Thymus (tissue), 11 donors: ENCODE results near the gene FOXO1. TPM values are rescaled to one million over a fixed set of nuclear protein-coding genes. Genes with fewer than 3 reads are reported as not detected.

ENCODE experiments used
- DNase-seq, 9 donors: peaks; one replicate each; pipeline ENCODE4 v3.0.0-alpha.2; 2013; ENCODE audit warnings: low spot score in 9 of 9, low read depth in 6 of 9, missing footprints in 1 of 9
- H3K27ac ChIP-seq, 2 donors: one replicate each; pipeline ENCODE4 v1.5.1; 2013; ENCODE audit warnings: control low read depth in 1 of 2, low read depth in 1 of 2, low read length in 1 of 2, mild to moderate bottlenecking in 1 of 2, moderate library complexity in 1 of 2
- H3K27me3 ChIP-seq, 2 donors: one replicate each; pipeline ENCODE4 v1.5.1; 2013; ENCODE audit warnings: low read length in 1 of 2; ENCODE audit not compliant: control insufficient read depth in 2 of 2, insufficient read depth in 1 of 2
- H3K36me3 ChIP-seq, 2 donors: one replicate each; pipeline ENCODE4 v1.5.1; 2013; ENCODE audit warnings: low read length in 1 of 2, mild to moderate bottlenecking in 1 of 2, moderate library complexity in 1 of 2; ENCODE audit not compliant: control insufficient read depth in 2 of 2, insufficient read depth in 2 of 2
- H3K4me1 ChIP-seq, 2 donors: one replicate each; pipeline ENCODE4 v1.5.1; 2013; ENCODE audit warnings: low read length in 2 of 2; ENCODE audit not compliant: control insufficient read depth in 2 of 2, insufficient read depth in 2 of 2
- H3K4me3 ChIP-seq, 2 donors: one replicate each; pipeline ENCODE4 v1.5.1; 2013; ENCODE audit warnings: low read length in 2 of 2, control low read depth in 1 of 2, mild to moderate bottlenecking in 1 of 2
- H3K9me3 ChIP-seq, 2 donors: one replicate each; pipeline ENCODE4 v1.5.1; 2013; ENCODE audit warnings: low read length in 1 of 2, mild to moderate bottlenecking in 1 of 2; ENCODE audit not compliant: control insufficient read depth in 2 of 2, insufficient read depth in 1 of 2
- WGBS: extraction: QIAGEN DNeasy Blood & Tissue Kit; methylation state at CpG from one replicate; pipeline ENCODE4 v1.1.7; 2013; 5-methylcytosine and 5-hydroxymethylcytosine counted together
- polyA plus RNA-seq: library from polyadenylated mRNA; stranded (reverse); fragments of 200-250 nt; gene quantifications from one replicate; pipeline ENCODE4 v1.2.3, GENCODE V29; 2013
- total RNA-seq: library from RNA; stranded (reverse); fragments of 120-200 nt; gene quantifications from one replicate; pipeline ENCODE4 v1.2.4, GENCODE V29; 2013
- donor health status: healthy.

FOXO1 gene
- total and polyA plus RNA-seq, 2 donors: 8.7 to 17.2 TPM

DNA sequence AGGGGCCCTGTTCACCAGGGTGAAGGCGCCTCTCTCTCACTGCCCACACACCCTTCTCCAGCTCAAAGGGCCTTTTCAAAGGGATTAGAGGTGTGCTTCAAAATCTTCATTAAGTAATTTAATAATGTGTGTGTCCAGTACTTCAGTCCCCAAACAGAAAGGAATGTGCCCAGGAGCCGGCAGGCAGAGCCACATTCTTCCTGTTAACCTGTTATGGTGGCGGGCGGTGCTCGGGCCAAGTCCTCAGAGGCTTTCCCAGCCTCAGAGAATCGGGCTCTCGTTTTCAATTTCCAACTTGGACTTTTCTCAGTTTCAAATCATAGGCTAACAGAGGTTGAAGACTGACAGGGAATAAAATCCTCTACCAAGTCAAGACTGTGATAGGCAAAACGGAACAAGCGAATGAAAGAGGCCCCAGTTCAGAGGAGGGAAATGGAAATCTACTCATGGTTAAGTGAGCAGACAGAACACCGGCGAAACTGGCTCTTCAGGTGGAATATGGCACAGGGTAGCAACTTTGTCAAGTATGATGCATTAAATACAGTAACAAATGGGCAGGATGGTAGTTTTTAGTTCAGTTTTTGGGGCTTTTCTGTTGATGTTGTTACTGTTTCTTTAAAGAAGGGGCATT, 68.6 kb downstream of the FOXO1 start:
- peaks cover 2 to 13% of the 10 kb centered on the region in 2 donors for H3K4me1 ChIP-seq
- 92% methylated on average over 11 of the region's 11 CpGs for WGBS
- no peak overlapping the region for H3K27ac ChIP-seq
- H3K9me3 ChIP-seq: no peaks in the 10 kb centered on the region
- H3K27me3 ChIP-seq: no peaks in the 10 kb centered on the region
- no peaks in the 10 kb centered on the region for H3K36me3 ChIP-seq
- no peak for DNase-seq
- H3K4me3 ChIP-seq: no peak overlapping the region

DNA sequence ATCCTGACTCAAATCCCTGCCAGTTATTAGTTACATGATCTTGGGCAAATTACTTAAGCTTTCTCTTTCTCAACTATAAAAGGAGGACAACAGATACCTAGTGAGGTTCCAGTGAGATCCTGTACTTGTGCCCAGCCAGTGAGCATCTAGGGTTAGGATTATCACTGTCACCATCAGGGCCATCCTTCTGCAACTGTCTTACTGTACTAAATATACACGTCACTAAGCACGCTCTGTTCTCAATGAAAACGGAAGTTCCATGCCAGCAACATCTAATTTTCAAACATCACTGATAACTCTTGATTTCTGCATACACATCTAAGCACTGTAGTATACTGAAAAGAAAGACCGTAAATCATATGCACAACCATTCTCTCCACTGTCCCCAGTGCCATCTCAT, 70.0 kb downstream of the FOXO1 start:
- no peak overlapping the region for H3K27ac ChIP-seq
- H3K9me3 ChIP-seq: no peaks in the 10 kb centered on the region
- H3K4me3 ChIP-seq: no peak overlapping the region
- peaks cover 2 to 13% of the 10 kb centered on the region in 2 donors for H3K4me1 ChIP-seq
- no peaks in the 10 kb centered on the region for H3K36me3 ChIP-seq
- 85% methylated on average over 4 of the region's 4 CpGs for WGBS
- no peak for DNase-seq
- H3K27me3 ChIP-seq: no peaks in the 10 kb centered on the region

DNA sequence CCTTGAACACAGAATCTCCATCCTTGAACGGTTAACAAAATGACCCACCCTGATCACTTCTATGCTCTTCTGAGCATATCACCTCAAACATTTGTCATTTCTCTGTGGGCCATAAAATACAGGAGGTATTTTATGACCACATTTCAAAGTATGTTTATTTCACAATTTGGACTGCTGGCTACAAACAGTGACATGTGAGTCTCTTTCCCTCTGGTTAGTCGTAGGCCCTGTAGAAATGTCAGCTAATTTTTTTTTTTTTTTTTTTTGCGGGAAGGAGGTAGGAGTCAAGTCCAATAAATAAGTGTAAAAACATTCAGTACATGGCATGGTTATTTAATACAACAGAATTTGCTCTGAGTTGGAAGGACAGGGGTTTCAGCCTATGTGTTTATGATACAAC, 70.7 kb downstream of the FOXO1 start:
- no peak overlapping the region for H3K4me3 ChIP-seq
- no peak for DNase-seq
- no peaks in the 10 kb centered on the region for H3K36me3 ChIP-seq
- WGBS: 91% methylated on average over 3 of the region's 3 CpGs
- H3K9me3 ChIP-seq: no peaks in the 10 kb centered on the region
- peaks cover 2 to 20% of the 10 kb centered on the region in 2 donors for H3K4me1 ChIP-seq
- H3K27ac ChIP-seq: no peak overlapping the region
- no peaks in the 10 kb centered on the region for H3K27me3 ChIP-seq

GRCh38 chr13:40592035-40592434, 74.4 kb downstream of the FOXO1 start:
- Histone ChIP-seq H3K27me3 (no peaks in the 10 kb centered on the region), H3K4me3 (no peak overlapping the region), H3K4me1 (peaks cover 2 to 20% of the 10 kb centered on the region in 2 donors), H3K36me3 (no peaks in the 10 kb centered on the region), H3K9me3 (no peaks in the 10 kb centered on the region), H3K27ac (no peak overlapping the region)
- no peak for DNase-seq
- 100% methylated on average over 1 of the region's 1 CpG for WGBS

DNA sequence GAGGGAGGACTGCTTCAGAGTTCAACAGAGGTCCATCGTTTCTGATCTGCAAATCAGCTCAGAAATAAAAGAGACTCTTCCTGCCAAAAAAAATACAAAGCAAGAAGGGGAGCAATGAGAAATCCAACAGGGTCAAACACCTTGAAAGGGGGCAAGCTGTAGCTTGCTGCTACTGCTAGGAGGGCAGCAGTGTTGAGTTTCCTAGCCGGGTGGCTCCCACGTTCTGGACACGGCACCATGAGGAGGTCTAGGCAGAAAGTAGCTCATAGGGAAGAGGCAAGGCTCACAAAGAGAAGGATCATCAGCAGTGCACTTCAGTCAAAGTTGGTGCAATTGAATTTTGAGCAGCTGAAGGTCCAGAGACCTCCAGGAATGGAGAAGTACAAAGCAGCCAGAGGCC, 75.3 kb downstream of the FOXO1 start:
- 90% methylated on average over 4 of the region's 4 CpGs for WGBS
- peak overlapping the region in 1 of 2 donors; percentile 13 for H3K27ac ChIP-seq

DNA sequence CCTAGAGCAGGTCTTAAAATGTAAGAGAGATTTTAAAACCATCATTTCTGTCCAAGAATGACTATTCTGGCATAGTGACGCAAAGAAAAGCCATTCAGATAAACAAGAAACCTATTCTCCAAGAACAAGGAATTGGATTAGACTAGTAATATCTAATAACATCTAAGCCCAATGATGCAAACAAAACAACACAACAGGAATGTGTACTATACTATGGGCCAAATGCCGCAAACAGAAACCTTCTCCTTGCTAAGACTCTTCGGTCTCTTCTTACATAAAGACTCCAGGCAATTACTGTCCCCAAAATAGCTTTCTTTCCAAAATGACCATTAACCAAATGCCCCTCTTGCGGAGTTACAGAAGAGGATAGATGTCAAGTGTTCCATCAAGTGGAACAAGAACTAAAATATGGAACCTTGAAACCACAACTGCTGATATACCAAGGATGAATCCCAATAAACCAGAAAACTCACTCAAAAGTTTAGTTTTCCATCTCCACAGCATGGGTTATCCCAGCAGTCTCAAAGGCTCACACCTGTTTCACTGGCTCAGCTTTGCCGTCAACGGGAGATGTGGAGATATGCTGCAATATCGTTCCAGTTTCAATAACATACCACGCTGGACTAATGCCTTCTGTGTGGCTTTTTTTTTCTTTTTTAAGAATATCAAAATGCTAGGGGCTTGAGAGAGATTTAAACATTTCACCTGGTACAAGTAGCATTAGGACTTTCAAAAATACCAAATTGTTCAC, 76.2 kb downstream of the FOXO1 start:
- 94% methylated on average over 8 of the region's 8 CpGs for WGBS
- peaks cover 0 to 22% of the 10 kb centered on the region in 2 donors for H3K4me1 ChIP-seq
- no peaks in the 10 kb centered on the region for H3K36me3 ChIP-seq
- no peak overlapping the region for H3K4me3 ChIP-seq
- peak overlapping the region in 1 of 2 donors; percentile 33 for H3K27ac ChIP-seq
- no peaks in the 10 kb centered on the region for H3K27me3 ChIP-seq
- DNase-seq: no peak
- no peaks in the 10 kb centered on the region for H3K9me3 ChIP-seq

More for the DNA sequence above, 75.3 kb downstream of the FOXO1 start:
- Histone ChIP-seq H3K4me1 (peaks cover 0 to 22% of the 10 kb centered on the region in 2 donors), H3K4me3 (no peak overlapping the region), H3K27me3 (no peaks in the 10 kb centered on the region), H3K9me3 (no peaks in the 10 kb centered on the region), H3K36me3 (no peaks in the 10 kb centered on the region)
- DNase-seq: no peak

DNA sequence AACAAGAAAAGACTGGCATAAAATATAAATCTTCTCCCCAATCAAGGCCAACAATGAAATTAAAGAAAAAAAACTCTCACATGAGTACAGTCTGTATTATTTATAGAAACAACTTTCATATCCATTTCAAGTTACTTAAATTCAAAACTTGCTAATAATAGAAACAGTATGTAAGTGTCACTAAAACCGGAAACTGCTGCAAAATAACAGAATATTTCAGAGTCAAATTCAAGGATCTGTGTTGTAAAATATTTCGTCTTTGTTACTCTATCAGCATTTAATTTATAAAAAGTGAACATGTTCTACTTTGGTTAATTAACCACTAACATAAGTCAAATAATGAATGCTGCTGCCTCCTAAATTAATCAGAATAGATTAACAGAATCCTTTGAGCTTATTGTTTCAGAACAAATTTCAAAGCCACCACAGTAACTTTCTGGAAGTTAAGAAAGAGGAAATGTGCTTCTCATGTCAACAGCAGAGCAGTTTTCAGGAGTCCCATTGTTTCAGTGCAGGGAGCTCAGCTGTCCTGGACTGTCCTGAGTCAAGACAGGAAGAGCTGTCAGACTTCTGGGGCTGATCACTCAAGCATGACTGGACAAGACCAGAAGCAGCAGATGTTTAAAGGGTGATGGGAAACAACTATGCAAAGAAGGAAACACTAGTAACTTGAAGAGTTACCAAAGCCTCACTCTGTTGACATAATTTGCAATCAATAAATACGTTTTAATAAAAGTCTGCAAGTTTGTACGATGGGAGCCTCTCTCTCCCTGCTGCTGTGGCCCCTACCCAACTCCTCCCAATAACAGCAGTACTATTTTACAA, 76.9 kb downstream of the FOXO1 start:
- WGBS: 13% methylated on average over 4 of the region's 4 CpGs
- H3K27me3 ChIP-seq: no peaks in the 10 kb centered on the region
- DNase-seq: peak in 1 of 9 donors; percentile 37
- no peak overlapping the region for H3K4me3 ChIP-seq
- H3K36me3 ChIP-seq: no peaks in the 10 kb centered on the region
- peaks cover 0 to 22% of the 10 kb centered on the region in 2 donors for H3K4me1 ChIP-seq
- H3K9me3 ChIP-seq: no peaks in the 10 kb centered on the region
- H3K27ac ChIP-seq: peak overlapping the region; percentile 33 to 70

DNA sequence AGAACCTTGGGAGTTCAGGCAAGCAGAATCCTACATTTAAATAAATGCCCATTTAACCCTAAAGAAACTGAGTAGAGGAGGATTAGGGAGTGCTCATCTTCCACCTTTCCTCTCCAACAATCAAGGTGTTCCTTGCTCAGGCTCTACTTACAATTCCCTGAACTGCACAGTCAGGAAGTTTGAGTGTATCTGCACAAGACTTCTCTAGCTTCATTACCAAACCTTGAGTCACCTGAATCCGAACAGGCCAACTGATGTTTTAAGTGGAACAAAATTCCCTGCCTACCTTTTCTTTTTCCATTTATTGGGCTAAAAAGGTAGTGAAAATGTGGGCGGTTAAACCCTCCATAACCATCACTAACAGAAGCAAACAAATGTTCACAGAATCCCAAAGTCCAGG, 78.3 kb downstream of the FOXO1 start:
- Histone ChIP-seq H3K36me3 (no peaks in the 10 kb centered on the region), H3K27me3 (no peaks in the 10 kb centered on the region), H3K4me3 (no peak overlapping the region), H3K9me3 (no peaks in the 10 kb centered on the region), H3K27ac (no peak overlapping the region), H3K4me1 (peaks cover 0 to 22% of the 10 kb centered on the region in 2 donors)
- no peak for DNase-seq
- 97% methylated on average over 2 of the region's 2 CpGs for WGBS
